ENCODE data around the gene CCDC158. TPM values are rescaled to one million over a fixed set of nuclear protein-coding genes. Genes with fewer than 3 reads are reported as not detected.

CCDC158 gene
- total RNA-seq, 3 donors from 2014 or later (not counting 1 experiment from before 2014, with no cell fraction given) = not detected

DNA sequence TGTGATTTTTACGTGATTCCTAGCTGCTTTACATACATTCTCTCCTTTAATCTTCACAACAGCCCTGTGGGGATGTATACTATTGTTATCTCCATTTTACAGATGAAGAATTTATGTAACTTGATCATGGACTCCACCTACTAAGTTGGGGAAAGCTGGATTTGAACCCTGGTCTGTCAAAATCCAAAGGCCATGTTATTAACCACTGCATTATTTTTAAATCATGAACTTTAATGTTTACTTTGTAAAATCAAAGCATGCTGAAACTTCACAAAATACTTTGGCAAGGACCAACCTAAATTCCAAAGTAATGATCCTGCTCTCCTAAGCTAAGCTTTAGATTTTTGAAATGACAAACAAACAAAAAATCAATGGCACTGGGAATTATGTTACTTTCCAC, 143.3 kb downstream of the CCDC158 start:
- no peak for DNase-seq
- Mint-ChIP-seq H3K27ac (no peak overlapping the region), H3K9me3 (no peaks in the 10 kb centered on the region), H3K36me3 (no peaks in the 10 kb centered on the region), H3K4me3 (no peak overlapping the region), H3K4me1 (peaks cover 21 to 24% of the 10 kb centered on the region in 2 donors), H3K27me3 (ENCODE audit: low read depth in 2 of 2) (peaks cover 69 to 85% of the 10 kb centered on the region in 2 donors)
- Histone ChIP-seq H3K36me3 (ENCODE audit: control insufficient read depth, insufficient read depth, low read length) (no peaks in the 10 kb centered on the region), H3K27ac (ENCODE audit: low read length) (no peak overlapping the region), H3K4me3 (ENCODE audit: low read length) (no peak overlapping the region), H3K9me3 (ENCODE audit: control insufficient read depth, insufficient read depth, low read length) (no peaks in the 10 kb centered on the region), H3K4me1 (ENCODE audit: control insufficient read depth, insufficient read depth, low read length) (peaks cover 12% of the 10 kb centered on the region), H3K27me3 (ENCODE audit: control insufficient read depth, insufficient read depth, low read length) (peaks cover 16% of the 10 kb centered on the region)
- intact Hi-C loops (cut with micrococcal nuclease) = no loop called here
- ATAC-seq = no peak
- WGBS (ENCODE audit: insufficient coverage) = no CpG with 5 or more reads among the region's 1 CpG
- TF ChIP-seq, protein P1, sequence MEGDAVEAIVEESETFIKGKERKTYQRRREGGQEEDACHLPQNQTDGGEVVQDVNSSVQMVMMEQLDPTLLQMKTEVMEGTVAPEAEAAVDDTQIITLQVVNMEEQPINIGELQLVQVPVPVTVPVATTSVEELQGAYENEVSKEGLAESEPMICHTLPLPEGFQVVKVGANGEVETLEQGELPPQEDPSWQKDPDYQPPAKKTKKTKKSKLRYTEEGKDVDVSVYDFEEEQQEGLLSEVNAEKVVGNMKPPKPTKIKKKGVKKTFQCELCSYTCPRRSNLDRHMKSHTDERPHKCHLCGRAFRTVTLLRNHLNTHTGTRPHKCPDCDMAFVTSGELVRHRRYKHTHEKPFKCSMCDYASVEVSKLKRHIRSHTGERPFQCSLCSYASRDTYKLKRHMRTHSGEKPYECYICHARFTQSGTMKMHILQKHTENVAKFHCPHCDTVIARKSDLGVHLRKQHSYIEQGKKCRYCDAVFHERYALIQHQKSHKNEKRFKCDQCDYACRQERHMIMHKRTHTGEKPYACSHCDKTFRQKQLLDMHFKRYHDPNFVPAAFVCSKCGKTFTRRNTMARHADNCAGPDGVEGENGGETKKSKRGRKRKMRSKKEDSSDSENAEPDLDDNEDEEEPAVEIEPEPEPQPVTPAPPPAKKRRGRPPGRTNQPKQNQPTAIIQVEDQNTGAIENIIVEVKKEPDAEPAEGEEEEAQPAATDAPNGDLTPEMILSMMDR (IDR thresholded peaks at IDR 0.05) = no peak

DNA sequence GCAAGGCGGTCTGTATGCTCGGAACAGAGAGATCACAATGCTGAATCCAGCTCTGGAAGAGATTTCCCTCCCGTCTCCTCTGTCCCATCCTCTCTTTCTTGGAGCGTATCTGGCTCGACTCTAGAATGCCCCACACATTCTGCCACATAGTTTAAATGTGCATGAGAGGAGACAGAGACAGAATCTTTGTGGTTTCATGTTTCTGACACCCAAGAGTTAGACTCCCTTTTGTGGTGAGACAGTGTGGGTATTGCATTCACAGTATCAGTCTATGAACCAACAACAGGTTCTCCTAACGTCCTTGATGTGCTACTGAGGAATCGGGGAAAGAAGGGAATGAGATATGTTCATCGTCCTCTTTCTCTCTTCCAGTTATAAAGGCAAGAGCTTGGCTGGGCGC, 144.1 kb downstream of the CCDC158 start:
- H3K4me1 Mint-ChIP-seq = peaks cover 21 to 24% of the 10 kb centered on the region in 2 donors
- H3K9me3 Mint-ChIP-seq = no peaks in the 10 kb centered on the region
- DNase-seq = peak in 1 of 2 donors; percentile 33
- TF ChIP-seq, protein P1 (IDR thresholded peaks at IDR 0.05) = no peak
- intact Hi-C loops (cut with micrococcal nuclease) = no loop called here
- H3K27ac Mint-ChIP-seq = peak overlapping the region in 1 of 2 donors; percentile 13
- no peaks in the 10 kb centered on the region for H3K36me3 Mint-ChIP-seq
- ATAC-seq = peak; percentile 83 to 98 (median 91)
- 76% methylated on average over 6 of the region's 9 CpGs for WGBS (ENCODE audit: insufficient coverage)
- Histone ChIP-seq H3K27ac (ENCODE audit: low read length) (no peak overlapping the region), H3K27me3 (ENCODE audit: control insufficient read depth, insufficient read depth, low read length) (peaks cover 16% of the 10 kb centered on the region), H3K4me1 (ENCODE audit: control insufficient read depth, insufficient read depth, low read length) (peaks cover 12% of the 10 kb centered on the region), H3K36me3 (ENCODE audit: control insufficient read depth, insufficient read depth, low read length) (no peaks in the 10 kb centered on the region), H3K4me3 (ENCODE audit: low read length) (no peak overlapping the region), H3K9me3 (ENCODE audit: control insufficient read depth, insufficient read depth, low read length) (no peaks in the 10 kb centered on the region)
- peaks cover 73 to 83% of the 10 kb centered on the region in 2 donors for H3K27me3 Mint-ChIP-seq (ENCODE audit: low read depth in 2 of 2)
- peak overlapping the region; percentile 77 for H3K4me3 Mint-ChIP-seq

DNA sequence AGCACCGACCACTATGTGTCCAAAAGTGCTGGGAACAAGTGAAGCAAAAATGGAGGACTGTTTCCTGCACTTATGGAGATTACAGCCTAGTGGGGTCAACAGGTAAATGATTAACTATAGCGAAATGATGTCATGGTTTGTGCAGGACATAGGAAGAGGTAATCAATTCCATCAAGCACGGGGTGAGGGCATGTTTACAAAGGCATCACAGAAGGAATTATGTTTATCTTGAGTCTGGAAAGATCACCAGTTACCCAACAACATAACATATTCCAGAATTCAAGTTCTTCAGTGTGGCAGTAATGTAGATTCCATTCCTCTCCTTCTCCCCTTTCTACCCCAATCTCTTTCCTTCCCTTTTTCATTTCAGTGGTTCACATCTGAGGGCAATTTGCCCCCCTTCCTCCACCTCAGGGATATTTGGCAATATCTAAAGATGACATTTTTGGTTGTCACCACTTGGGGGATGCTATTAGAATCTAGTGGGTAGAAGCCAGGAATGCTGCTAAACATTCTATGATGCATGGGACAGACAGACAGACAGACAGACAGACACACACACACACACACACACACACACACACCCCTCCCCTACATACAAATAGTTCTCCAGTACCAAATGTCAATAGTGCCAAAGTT, 145.3 kb downstream of the CCDC158 start:
- whole genome bisulfite sequencing (ENCODE audit: insufficient coverage) = 96% methylated on average over 2 of the region's 3 CpGs
- Histone ChIP-seq H3K9me3 (ENCODE audit: control insufficient read depth, insufficient read depth, low read length) (no peaks in the 10 kb centered on the region), H3K36me3 (ENCODE audit: control insufficient read depth, insufficient read depth, low read length) (no peaks in the 10 kb centered on the region), H3K4me3 (ENCODE audit: low read length) (no peak overlapping the region), H3K4me1 (ENCODE audit: control insufficient read depth, insufficient read depth, low read length) (peaks cover 12% of the 10 kb centered on the region), H3K27ac (ENCODE audit: low read length) (no peak overlapping the region), H3K27me3 (ENCODE audit: control insufficient read depth, insufficient read depth, low read length) (peaks cover 16% of the 10 kb centered on the region)
- H3K4me1 Mint-ChIP-seq = peaks cover 21 to 24% of the 10 kb centered on the region in 2 donors
- no peaks in the 10 kb centered on the region for H3K36me3 Mint-ChIP-seq
- no peaks in the 10 kb centered on the region for H3K9me3 Mint-ChIP-seq
- intact Hi-C loops (cut with micrococcal nuclease) = no loop called here
- H3K4me3 Mint-ChIP-seq = peak overlapping the region; percentile 33
- no peak overlapping the region for H3K27ac Mint-ChIP-seq
- TF ChIP-seq, protein P1 (IDR thresholded peaks at IDR 0.05) = no peak
- DNase-seq = no peak
- peaks cover 72 to 81% of the 10 kb centered on the region in 2 donors for H3K27me3 Mint-ChIP-seq (ENCODE audit: low read depth in 2 of 2)
- no peak for ATAC-seq

DNA sequence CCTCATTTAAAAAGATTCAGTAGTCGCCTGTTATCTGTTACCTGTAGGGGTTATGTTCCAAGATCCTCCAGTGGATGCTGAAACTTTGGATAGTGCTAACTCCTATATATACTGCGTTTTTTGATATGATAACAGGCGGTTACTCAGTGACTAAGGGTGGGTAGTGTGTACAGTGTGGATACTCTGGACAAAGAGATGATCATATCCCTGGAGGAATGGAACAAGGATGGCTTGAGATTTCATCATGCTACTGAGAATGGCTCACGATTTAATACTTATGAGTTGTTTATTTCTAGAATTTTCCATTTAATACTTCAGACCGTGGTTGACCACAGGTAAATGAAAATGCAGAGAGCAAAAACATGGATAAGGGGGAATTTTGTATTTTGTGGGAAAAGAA, 147.9 kb downstream of the CCDC158 start:
- Mint-ChIP-seq H3K27ac (no peak overlapping the region), H3K4me1 (peaks cover 21 to 24% of the 10 kb centered on the region in 2 donors), H3K36me3 (no peaks in the 10 kb centered on the region), H3K4me3 (no peak overlapping the region), H3K9me3 (no peaks in the 10 kb centered on the region), H3K27me3 (ENCODE audit: low read depth in 2 of 2) (peaks cover 60 to 61% of the 10 kb centered on the region in 2 donors)
- H3K27ac ChIP-seq (ENCODE audit: low read length) = no peak overlapping the region
- H3K4me3 ChIP-seq (ENCODE audit: low read length) = no peak overlapping the region
- H3K27me3 ChIP-seq (ENCODE audit: control insufficient read depth, insufficient read depth, low read length) = peaks cover 11% of the 10 kb centered on the region
- peaks cover 12% of the 10 kb centered on the region for H3K4me1 ChIP-seq (ENCODE audit: control insufficient read depth, insufficient read depth, low read length)
- no peak for DNase-seq
- intact Hi-C loops (cut with micrococcal nuclease) = no loop called here
- TF ChIP-seq, protein P1 (IDR thresholded peaks at IDR 0.05) = no peak
- H3K9me3 ChIP-seq (ENCODE audit: control insufficient read depth, insufficient read depth, low read length) = no peaks in the 10 kb centered on the region
- H3K36me3 ChIP-seq (ENCODE audit: control insufficient read depth, insufficient read depth, low read length) = no peaks in the 10 kb centered on the region
- WGBS (ENCODE audit: insufficient coverage) = 100% methylated on average over 1 of the region's 5 CpGs
- ATAC-seq = no peak

Data from natural killer cell (primary cell).